ENCODE results near the gene PANX1.
"Not testable (repeated sequence)": the region's sequence is repeated elsewhere in the genome, so short reads cannot be mapped to it uniquely, and the experiment has no call there.

Gene PANX1

DNA sequence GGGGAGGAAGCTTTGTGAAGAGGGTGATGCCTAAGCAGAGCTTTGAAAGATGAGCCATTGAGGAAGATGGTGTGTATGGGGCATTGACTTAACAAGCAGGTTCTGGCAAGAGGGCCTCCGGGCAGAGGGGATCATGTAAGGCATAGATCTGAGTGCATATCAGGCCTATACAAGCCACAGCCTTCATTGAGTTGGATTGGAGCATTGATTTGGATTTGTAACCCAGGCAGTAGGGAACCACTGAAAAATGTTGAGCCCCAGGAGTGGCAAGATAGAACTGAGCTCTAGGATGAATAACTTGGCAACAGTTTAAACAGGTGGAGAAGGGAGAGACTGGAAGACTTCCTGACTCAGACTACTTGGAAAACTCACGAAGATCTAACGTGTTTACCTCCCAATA lies 21.4 kb downstream of the PANX1 start:
- DNase-seq (ENCODE audit: low read depth, low spot score): no peak

DNA sequence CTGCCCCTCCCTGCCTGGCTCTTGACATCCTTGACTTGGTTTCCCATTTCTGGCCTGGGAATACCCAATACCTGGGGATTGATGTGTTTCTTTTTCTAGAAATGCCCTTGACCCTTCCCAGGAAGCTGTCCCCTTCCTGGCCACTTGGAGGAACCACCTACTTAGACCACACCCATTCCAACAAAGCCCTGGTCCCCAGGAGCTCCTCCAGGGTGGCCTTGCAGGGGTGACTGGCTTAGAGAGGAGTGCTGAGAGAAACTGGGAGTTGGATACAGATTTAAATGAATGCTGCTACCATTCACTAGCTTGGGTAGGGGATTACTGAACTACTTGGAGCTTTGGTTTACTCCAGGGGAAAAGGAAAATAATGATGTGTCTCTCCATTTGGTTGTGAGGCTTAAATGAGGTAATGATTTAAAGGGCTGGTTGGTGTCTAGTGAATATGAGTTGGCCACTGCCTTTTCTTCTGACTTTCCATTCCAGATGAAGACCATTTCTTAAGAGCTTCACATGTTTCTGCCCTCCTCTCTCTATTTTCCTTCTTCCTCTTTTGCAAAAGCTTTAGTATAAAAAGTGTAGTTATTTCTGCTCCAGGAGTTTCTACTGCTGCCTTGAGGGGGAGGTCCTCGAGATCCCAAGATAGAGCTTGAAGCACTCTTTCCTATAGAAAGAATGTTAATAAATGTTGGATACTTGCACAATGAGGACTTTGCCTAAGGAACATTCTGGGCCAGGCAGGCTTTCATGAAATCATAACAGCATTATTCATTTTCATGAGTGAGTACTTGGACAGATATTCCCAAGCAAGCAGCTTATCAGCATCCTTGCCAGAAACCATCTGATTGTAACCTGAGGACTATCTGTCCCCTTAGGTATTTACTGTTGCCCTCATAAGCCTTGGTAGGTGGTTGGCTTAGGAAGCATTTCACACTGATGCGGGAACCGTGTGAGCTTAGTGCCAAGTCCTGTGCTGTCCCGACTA lies 22.4 kb downstream of the PANX1 start:
- no peak for DNase-seq (ENCODE audit: low read depth, low spot score)

DNA sequence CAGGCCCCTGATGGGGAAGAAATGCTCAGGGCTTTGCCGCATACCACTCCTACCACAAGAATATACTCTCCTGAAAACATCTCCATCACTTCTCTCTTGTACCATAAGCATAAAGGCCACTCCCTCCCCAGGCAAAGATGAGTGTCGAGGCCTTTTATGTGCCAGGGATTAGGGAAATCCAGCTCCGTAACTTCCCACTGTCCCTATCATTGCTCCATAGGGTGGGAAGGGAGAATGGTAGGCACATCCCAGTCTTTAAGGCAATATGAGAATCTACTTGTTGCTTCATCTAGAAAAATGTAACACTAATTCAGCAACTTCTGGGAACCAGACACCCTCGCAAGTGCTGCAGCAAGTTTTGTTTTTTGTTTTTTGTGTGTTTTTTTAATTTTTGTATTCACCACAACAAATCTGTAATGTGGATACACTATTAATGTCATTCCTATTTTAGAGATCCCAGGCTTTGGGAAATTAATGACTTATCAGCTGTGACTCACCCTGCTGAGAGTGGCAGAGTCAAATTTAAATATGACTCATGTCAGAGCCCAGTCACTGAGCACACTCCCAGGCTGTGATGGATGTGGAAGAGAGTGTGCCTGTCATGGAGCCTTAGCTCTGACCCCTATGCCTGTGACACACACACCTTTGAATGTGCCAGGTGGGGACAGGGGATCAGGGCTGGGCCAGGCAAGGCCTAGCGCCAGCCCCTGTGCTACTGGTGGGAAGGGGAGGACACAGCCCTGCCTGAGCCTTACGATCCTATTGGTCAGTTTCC lies 23.4 kb downstream of the PANX1 start:
- peak; percentile 82 for DNase-seq (ENCODE audit: low read depth, low spot score)

DNA sequence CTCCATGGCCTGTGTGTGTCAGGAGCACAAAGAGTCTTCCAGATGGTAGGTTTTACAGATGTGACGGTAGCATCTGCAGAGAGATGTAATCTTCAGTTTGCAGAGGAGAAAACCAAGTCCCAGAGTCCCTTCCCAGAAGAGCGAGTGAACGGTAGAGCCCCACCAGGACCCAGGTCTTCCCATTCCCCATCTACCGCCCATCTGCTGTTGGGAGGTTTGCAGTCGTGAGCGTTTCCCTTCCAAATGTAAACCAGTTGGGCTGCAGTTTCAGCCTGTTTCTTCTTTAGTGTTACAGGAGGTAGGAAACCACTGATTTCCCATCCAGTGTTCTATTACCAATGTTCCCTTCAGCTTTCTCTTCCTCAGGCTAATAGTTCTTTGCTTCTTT lies 24.0 kb downstream of the PANX1 start:
- DNase-seq (ENCODE audit: low read depth, low spot score): no peak

DNA sequence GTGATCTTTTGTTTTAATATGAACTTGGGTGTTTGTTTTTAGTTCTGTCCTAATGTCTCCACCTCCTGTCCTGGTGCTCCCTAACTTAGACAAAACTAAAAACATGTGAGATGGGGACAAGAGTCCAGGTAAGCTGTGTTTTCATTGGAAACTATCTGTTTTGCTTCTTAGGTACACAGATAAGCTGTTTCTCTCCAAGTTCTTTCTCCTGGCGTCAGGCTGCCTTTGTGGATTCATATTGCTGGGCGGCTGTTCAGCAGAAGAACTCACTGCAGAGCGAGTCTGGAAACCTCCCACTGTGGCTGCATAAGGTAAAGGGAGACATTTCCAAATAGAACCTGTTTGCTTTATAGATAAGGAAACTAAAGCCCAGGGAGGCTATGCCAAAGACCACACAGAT lies 24.7 kb downstream of the PANX1 start:
- DNase-seq (ENCODE audit: low read depth, low spot score): no peak

DNA sequence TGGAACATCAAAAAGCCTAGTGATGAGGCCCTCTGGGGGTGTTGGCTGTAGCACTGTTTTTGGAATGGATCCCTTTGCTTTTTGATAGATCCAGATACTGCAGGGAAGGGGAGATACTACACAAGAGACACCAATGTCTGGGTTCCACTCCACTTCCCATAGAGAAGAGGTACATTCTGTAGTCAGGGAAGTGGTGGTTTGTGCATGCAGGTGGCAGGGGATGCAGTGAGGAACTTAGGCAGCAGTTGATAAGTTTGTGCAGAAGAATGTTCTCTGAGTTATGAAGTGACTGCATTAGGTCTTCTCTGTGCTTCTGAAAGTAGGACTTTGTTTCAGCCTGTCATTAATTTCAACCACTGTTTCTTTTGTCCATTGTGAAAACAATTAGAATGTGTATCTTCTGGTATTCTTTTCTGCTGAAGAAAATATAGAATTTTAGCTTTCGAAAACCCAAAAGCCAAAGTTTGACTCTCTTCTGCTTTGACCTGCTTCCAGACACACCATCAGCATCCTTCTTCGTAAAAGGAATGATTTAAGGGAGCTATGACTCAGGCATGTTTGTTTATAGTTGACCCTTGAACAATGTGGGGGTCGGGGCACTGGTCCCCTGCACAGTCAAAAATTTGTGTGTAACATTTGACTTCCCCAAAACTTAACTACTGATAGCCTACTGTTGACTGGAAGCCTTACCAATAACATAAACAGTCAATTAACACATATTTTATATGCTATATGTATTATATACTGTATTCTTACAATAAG lies 25.6 kb downstream of the PANX1 start:
- DNase-seq (ENCODE audit: low read depth, low spot score): no peak

DNA sequence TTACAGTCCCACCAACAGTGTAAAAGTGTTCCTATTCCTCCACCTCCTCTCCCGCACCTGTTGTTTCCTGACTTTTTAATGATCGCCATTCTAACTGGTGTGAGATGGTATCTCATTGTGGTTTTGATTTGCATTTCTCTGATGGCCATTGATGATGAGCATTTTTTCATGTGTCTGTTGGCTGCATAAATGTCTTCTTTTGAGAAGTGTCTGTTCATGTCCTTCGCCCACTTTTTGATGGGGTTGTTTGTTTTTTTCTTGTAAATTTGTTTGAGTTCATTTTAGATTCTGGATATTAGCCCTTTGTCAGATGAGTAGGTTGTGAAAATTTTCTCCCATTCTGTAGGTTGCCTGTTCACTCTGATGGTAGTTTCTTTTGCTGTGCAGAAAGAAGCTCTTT lies 28.7 kb downstream of the PANX1 start:
- DNase-seq (ENCODE audit: low read depth, low spot score): not testable (repeated sequence)

DNA sequence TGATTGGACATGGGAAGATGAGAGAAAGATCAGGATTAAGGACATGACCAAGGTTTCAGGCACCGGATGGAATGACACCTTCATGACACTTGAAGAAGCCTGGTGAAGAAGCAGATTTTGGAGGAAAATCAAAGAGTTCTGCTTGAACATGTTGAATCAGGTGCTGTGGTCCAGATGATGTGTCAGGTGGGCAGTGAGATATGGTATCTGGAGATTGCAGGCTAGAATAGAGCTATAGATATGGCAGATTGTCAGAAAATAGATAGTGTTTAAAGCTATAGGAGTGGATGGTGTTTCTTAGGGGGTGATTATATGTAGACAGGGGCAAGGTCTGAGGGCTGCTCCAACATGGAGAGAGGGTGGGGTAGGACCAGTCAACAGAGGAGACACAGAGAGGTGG lies 40.2 kb downstream of the PANX1 start:
- no peak for DNase-seq (ENCODE audit: low read depth, low spot score)

DNA sequence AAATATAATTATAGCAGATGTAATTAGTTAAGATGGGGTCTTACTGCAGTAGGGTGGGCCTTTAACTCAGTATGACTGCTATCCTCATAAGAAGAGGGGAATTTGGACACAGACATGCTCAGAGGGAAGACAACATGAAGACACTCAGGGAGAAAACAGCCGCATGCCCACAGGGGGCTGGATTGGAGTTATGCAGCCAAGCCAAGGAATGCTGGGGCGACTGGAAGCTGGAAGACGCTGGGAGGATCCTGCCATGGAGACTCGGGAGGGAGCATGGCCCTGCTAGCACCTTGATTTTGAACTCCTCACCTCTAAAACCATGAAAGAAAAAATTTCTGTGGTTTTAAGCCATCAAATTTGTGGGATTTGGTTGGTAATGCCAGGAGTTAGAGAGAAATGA lies 40.9 kb downstream of the PANX1 start:
- DNase-seq (ENCODE audit: low read depth, low spot score): no peak

DNA sequence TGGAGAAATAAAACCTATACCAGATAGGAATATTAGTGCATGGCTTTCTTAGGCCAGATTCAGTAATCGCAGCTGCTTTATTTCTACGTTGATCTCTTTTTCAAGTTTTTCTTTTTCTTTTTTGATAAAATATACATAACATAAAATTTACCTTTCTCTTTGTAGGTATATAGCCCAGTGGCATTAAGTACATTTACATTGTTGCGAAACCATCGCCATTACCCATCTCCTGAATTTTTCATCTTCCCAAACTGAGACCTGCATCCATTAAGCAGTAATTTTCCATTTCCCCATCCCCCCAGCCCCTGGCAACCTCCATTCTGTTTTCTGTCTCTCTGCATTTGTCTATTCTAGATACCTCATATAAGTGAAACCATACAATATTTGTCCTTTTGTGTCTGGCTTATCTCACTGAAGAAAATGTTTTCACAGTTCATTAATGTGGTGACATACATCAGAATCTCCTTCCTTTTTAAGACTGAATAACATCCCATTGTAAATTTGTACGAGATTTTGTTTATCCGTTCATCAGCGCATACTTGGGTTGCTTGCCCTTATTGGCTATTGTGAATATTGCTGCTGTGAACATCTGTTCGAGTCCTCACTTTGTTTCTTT lies 41.4 kb downstream of the PANX1 start:
- no peak for DNase-seq (ENCODE audit: low read depth, low spot score)

DNA sequence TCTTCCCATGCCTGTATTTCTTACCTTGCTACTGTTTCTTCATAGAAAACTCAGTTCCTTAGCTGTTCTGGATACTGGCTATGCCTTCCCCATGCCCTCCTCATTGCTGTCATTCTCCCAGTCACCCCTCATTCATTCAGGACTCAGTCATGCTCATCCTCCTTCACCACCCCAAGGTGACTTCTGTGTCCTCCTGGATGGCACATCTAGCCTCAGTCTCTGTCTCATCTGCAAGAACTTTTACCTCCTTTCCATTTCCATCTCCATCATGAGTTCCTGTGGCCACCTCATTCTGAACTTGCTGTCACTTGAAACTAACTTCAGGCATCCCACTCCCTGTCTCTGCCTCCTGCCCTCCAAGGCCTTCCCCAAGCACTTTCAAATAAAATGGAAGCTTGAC lies 42.3 kb downstream of the PANX1 start:
- DNase-seq (ENCODE audit: low read depth, low spot score): no peak

DNA sequence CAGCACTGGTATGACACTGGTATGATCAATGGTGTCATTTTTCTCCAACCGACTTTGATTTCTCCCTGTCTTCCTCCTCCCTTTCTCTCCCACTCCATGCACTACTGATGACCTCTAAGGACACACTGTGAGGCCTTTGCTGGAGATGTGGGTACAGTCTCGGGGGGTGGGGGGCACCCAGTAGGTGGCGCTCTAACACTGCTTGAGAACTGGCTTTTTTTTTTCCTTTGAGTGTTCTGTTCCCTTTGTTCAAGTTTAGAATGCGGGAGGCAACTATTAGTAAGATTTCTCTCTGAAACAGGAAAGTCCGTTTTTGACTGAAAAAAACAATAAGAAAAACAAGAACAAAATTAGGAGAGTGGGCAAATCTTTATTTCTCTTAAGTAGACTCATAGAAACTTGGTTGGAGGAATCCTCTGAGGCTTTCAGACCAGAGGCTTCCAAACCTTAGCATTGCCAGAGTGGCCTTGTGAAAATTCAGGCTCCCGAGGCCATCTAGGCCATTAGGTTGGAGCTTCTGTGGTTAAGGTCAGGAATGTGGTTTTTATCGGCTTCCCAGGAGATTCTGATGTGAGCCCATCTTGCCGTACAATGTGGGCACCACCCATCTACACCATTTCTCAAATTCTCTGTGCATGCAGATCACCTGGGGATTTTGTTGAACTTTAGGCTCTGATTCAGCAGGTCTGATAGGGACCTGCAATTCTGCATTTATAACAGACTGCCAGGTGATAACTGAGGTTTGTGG lies 43.2 kb downstream of the PANX1 start:
- DNase-seq (ENCODE audit: low read depth, low spot score): no peak

DNA sequence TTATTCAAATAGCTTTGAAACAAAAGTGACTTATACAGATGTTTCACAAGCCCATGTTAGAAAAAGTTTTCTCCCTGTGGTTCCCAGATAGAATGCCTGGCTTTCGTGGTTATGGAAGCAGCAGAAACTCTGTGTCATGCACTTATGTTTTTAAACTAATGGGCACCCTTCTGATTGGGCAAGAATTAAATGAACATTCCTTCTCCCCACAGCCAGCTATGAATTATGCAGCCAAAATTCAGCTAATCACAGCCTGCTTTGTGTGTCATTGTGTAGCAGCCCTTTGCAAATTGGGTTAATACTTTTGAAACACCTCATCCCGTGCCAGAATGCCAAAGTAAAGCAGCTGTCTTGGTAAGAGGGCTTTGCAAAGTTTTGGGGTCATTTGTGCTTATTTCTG lies 46.9 kb downstream of the PANX1 start:
- DNase-seq (ENCODE audit: low read depth, low spot score): peak; percentile 91

DNA sequence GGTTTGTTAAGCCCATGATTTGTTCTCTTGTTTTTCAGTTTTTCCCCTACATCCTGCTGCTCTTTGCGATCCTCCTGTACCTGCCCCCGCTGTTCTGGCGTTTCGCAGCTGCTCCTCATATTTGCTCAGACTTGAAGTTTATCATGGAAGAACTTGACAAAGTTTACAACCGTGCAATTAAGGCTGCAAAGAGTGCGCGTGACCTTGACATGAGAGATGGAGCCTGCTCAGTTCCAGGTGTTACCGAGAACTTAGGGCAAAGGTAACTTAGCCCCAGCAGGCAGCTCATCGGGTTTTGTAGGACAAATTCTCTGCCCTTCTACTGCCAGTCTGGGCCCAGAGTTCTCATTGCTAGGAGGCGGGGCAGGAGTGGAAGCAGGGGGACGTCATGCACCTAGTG lies 49.7 kb downstream of the PANX1 start:
- no peak for DNase-seq (ENCODE audit: low read depth, low spot score)

DNA sequence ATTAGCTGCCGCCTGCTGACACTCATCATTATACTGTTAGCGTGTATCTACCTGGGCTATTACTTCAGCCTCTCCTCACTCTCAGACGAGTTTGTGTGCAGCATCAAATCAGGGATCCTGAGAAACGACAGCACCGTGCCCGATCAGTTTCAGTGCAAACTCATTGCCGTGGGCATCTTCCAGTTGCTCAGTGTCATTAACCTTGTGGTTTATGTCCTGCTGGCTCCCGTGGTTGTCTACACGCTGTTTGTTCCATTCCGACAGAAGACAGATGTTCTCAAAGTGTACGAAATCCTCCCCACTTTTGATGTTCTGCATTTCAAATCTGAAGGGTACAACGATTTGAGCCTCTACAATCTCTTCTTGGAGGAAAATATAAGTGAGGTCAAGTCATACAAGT lies 51.1 kb downstream of the PANX1 start:
- no peak for DNase-seq (ENCODE audit: low read depth, low spot score)

DNA sequence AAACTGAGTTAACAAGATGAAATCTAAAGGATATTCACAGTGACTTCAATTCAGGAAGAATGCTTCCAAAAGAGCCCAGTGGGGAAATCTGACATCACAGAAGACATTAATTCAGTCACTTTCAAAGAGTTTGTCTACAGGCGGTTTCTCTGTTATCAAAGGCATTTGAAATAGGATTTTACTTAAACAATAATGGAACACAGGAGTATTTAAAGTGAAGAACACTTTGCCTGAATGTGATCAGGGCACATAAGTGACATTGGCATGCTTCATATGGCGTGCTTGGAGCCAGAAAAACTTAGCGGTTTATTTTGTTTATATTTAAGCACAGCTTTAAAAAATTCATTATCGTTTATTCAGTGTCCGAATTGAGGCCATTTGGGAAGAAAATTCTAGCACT lies 52.9 kb downstream of the PANX1 start:
- DNase-seq (ENCODE audit: low read depth, low spot score): no peak

DNA sequence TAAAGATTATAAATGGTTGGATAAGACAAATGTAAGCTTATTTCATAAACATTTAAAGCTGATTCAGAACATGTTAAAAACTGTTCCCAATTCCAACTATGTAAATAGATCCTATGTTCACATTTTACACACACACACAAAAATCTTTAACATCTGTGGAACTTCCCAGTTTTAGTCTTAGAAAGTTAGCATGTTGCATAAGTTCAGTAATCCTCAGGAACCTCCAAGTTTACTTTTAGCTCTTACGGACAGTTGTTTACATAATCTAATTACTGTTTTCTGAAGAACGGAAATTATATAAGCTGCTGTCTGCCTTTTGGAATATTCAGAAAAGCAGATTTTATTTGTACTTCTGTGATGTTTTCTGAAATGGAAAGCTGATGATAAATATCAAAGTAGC lies 53.3 kb downstream of the PANX1 start:
- no peak for DNase-seq (ENCODE audit: low read depth, low spot score)

DNA sequence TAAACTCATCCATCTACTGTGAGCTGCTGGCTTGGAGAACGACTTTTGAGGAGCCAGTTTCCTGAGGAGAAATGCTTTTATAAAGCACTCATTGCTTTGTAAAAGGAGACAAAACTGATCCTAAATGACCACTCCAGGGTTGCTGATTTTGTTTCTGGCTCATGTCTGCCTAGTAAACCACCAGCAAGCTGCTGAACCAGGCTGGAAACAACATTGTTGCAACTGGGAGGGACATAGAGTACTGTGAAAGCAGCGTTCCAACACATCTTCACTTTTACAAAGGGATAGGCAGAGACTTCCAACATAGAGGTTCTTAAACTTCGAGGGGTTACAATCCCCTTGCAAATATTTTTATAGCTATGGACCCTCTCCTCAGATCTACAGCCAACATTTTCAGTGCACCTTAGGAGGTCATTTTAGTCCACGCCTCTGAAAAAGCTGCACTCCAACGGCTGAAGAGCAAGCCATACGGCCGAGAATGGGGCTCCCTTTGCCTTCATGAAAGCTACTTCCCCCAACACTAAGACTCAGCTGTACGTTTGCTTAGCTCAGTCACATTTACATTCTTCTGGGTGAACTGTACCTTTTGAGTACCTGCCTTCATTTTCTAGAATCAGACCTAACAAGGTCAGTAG lies 54.7 kb downstream of the PANX1 start:
- DNase-seq (ENCODE audit: low read depth, low spot score): no peak

DNA sequence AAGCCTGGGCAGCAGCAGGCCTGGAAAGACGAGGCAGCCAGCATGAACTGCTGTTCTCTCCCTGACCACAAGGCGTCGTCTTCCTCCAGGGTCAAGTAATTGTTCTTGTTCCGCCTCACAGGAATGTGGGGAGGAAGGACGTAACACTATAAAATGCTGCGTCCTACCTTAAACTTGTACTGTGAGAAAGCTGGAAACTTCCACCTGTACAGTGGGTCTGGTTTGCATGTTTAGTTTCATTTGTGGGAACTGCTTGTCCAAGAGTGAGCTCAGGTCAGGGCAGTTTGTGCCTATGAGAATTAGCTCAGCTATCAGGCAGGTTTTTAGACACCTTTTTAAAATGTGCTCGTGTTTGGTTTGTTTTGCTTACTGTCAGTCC lies 55.2 kb downstream of the PANX1 start:
- DNase-seq (ENCODE audit: low read depth, low spot score): peak; percentile 80

DNA sequence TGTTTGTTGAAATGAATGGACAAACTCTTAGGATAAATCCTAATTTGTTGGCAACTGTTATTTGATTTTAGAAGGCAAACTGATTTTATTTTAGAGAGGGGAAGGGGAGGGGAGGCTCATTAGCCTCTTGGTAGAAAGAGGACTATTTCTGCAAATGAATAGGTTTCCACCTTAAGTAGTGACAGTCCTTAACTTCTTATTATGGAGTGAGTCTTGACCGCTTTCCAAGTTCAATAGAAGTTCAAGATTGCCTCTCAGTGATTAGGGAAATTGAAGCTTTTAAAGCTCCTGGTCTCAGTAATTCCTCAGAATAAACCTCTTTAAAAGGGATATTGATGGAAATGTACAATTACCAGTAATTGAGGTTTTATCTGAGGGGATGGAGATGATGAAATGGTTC lies 55.7 kb downstream of the PANX1 start:
- DNase-seq (ENCODE audit: low read depth, low spot score): peak; percentile 39

DNA sequence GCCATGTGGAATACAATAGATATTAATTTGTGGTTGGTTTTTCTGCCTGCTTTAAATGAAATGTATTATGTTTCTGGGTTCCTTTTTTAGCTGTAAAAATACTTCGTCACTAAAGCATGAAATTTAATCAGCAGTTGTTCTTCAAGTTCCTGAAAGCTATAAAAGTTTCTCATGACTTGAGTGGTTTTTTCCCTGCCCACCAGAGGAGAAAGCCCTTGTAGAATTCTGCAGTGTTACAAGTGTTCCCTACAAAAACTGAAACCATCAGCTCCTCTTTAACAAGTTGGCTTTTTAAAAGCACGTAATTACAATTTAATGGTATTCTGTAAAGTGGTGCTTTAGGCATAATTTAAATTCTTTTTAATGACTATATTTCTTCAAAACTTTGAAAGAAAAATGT lies 56.2 kb downstream of the PANX1 start:
- no peak for DNase-seq (ENCODE audit: low read depth, low spot score)

Measured in astrocyte of the hippocampus (primary cell).